GM18867 (cell line): ENCODE measurements around the gene SPINT4.
"Not testable (repeated sequence)": the region's sequence is repeated elsewhere in the genome, so short reads cannot be mapped to it uniquely, and the experiment has no call there.

Experiments used
- ATAC-seq: cut with Tn5 transposase; IDR thresholded peaks from one replicate; pipeline ENCODE4 v1.9.1; 2021; ENCODE audit warnings: mild to moderate bottlenecking, moderate library complexity; ENCODE audit not compliant: unreplicated experiment

The SPINT4 gene

GRCh38 chr20:45722047-45722446 is at the start of gene SPINT4:
TSS of gene SPINT4 (plus strand) at chr20:45722347. CDS start at chr20:45722368, 21 bp downstream.
- ATAC-seq, result no peak

GRCh38 chr20:45672765-45673164 is 49.4 kb upstream of the SPINT4 start:
- no peak for ATAC-seq

GRCh38 chr20:45679650-45680049 is 42.5 kb upstream of the SPINT4 start:
- ATAC-seq, result no peak

GRCh38 chr20:45685896-45686295 is 36.3 kb upstream of the SPINT4 start:
- no peak for ATAC-seq

- not testable (repeated sequence) for ATAC-seq
Observed at GRCh38 chr20:45693346-45693745, 28.8 kb upstream of the SPINT4 start.

GRCh38 chr20:45695496-45695895 is 26.7 kb upstream of the SPINT4 start:
- no peak for ATAC-seq

GRCh38 chr20:45701104-45701503 is 21.0 kb upstream of the SPINT4 start:
- ATAC-seq, result no peak

- no peak for ATAC-seq
Observed at GRCh38 chr20:45701873-45702272, 20.3 kb upstream of the SPINT4 start, which contains the start of gene WFDC13. TSS of gene WFDC13 (plus strand) at chr20:45702038. CDS start at chr20:45702124, 86 bp downstream.

GRCh38 chr20:45704969-45705637 is 17.0 kb upstream of the SPINT4 start, which contains the start of gene WFDC10B:
TSS of gene WFDC10B (minus strand) at chr20:45705019. CDS start at chr20:45685992, 19,027 bp downstream.
- no peak for ATAC-seq

- ATAC-seq, result not testable (repeated sequence)
Observed at GRCh38 chr20:45716141-45716688, 5.9 kb upstream of the SPINT4 start.

GRCh38 chr20:45725134-45725533 is 3.0 kb downstream of the SPINT4 start:
- no peak for ATAC-seq

- no peak for ATAC-seq
Observed at GRCh38 chr20:45727044-45727443, 4.9 kb downstream of the SPINT4 start.

- ATAC-seq, result no peak
Observed at GRCh38 chr20:45732199-45732598, 10.1 kb downstream of the SPINT4 start.

GRCh38 chr20:45735552-45735951 is 13.4 kb downstream of the SPINT4 start:
- peak; percentile 56 for ATAC-seq

- no peak for ATAC-seq
Observed at GRCh38 chr20:45735988-45736387, 13.8 kb downstream of the SPINT4 start.

GRCh38 chr20:45742596-45742995 is 20.4 kb downstream of the SPINT4 start:
- ATAC-seq, result no peak

- ATAC-seq, result no peak
Observed at GRCh38 chr20:45745015-45745414, 22.9 kb downstream of the SPINT4 start.

GRCh38 chr20:45751721-45752120 is 29.6 kb downstream of the SPINT4 start:
- ATAC-seq, result no peak

- ATAC-seq, result no peak
Observed at GRCh38 chr20:45752746-45753145, 30.6 kb downstream of the SPINT4 start.

GRCh38 chr20:45758096-45758495 is 35.9 kb downstream of the SPINT4 start:
- no peak for ATAC-seq

- not testable (repeated sequence) for ATAC-seq
Observed at GRCh38 chr20:45759921-45760320, 37.8 kb downstream of the SPINT4 start.

- ATAC-seq, result not testable (repeated sequence)
Observed at GRCh38 chr20:45761966-45762365, 39.8 kb downstream of the SPINT4 start.
